ENCODE data around the gene CA10.

CA10 gene

DNA sequence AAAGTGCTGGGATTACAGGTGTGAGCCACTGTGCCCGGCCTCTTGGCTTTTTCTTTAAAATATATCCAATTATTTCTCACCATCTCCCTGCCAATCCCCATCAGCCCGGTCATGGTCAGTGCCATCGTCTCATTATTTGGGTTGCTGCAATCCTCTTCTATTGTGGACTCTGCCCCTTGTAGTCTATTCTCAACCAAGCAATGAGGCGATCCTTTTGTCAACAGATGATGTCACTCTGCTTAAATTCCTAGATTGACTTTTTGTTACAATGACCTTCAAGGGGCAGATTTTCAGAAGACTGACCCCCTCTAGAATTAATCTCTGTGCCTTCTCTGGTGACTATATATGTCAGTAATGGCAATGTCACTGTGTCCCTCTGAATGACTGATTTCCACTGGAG lies 513.5 kb downstream of the CA10 start:
- H3K79me2 ChIP-seq (ENCODE audit: control insufficient read depth, low read length), result no peaks in the 10 kb centered on the region
- H3K9me2 ChIP-seq (replicated peaks; ENCODE audit: control insufficient read depth, low read length), result no peaks in the 10 kb centered on the region
- TF ChIP-seq, protein P1, sequence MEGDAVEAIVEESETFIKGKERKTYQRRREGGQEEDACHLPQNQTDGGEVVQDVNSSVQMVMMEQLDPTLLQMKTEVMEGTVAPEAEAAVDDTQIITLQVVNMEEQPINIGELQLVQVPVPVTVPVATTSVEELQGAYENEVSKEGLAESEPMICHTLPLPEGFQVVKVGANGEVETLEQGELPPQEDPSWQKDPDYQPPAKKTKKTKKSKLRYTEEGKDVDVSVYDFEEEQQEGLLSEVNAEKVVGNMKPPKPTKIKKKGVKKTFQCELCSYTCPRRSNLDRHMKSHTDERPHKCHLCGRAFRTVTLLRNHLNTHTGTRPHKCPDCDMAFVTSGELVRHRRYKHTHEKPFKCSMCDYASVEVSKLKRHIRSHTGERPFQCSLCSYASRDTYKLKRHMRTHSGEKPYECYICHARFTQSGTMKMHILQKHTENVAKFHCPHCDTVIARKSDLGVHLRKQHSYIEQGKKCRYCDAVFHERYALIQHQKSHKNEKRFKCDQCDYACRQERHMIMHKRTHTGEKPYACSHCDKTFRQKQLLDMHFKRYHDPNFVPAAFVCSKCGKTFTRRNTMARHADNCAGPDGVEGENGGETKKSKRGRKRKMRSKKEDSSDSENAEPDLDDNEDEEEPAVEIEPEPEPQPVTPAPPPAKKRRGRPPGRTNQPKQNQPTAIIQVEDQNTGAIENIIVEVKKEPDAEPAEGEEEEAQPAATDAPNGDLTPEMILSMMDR (IDR thresholded peaks at IDR 0.05; ENCODE audit: low read depth, low read length, poor library complexity, severe bottlenecking), result no peak
- no peak for TF ChIP-seq EZH2phosphoT487 (IDR thresholded peaks at IDR 0.05; ENCODE audit: borderline replicate concordance, low read length)
- no peaks in the 10 kb centered on the region for H3F3A ChIP-seq (ENCODE audit: control insufficient read depth, insufficient read depth)
- H3K27ac ChIP-seq (ENCODE audit: low read depth, low read length), result no peak overlapping the region
- H3K9me3 ChIP-seq (ENCODE audit: control insufficient read depth, insufficient read depth, low read length), result no peaks in the 10 kb centered on the region
- H3K4me2 ChIP-seq (ENCODE audit: low read length), result no peak overlapping the region
- H4K20me1 ChIP-seq (ENCODE audit: control insufficient read depth, insufficient read depth, low read depth, low read length), result no peaks in the 10 kb centered on the region
- H3K4me3 ChIP-seq (ENCODE audit: low read length), result no peak overlapping the region
- H3K36me3 ChIP-seq (ENCODE audit: control insufficient read depth, low read length), result no peaks in the 10 kb centered on the region
- no peaks in the 10 kb centered on the region for H3K27me3 ChIP-seq (ENCODE audit: control insufficient read depth, low read length)
- H3K4me1 ChIP-seq (ENCODE audit: control insufficient read depth, low read length), result no peaks in the 10 kb centered on the region

DNA sequence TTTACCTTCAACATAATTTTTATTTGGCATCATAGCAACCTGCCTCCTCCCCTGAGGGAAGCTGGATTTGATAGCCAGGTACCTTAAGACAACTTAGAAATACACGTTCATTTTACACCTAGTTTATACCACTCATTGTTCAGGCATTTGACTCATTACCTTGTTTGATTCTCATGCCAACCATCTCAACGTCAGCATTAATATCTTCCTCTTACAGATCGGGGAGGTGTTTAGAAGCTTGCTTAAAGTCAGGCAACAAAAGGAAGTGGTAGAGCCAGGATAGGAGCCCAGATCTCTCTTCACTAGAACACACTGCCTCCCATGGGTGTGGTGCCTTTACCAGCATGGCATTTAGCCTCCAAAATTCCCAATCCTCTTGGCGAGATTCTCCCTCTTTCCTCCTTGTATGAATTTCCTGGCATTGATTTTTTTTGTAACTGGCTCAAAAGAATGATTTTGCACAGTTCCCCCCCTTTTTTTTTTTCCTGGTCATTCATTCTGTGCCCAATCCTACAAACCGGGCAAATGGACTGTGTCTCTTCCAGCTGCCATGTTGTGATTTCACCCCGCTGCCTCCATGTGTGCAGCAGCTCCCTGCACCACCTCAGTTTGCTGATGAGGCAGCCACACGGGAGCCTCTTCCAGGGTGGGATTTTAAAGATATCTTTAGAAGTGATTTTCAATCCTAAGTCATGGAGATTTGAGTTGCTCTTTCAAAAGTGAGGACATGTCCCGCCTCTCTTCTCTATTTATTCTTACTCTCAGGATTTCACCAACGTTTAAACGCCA lies 514.6 kb downstream of the CA10 start:
- Histone ChIP-seq H3K27ac (ENCODE audit: low read depth, low read length) (no peak overlapping the region), H3K9me2 (replicated peaks; ENCODE audit: control insufficient read depth, low read length) (no peaks in the 10 kb centered on the region), H3K9me3 (ENCODE audit: control insufficient read depth, insufficient read depth, low read length) (no peaks in the 10 kb centered on the region), H3F3A (ENCODE audit: control insufficient read depth, insufficient read depth) (no peaks in the 10 kb centered on the region), H3K36me3 (ENCODE audit: control insufficient read depth, low read length) (no peaks in the 10 kb centered on the region), H3K4me3 (ENCODE audit: low read length) (no peak overlapping the region), H3K4me2 (ENCODE audit: low read length) (no peak overlapping the region), H3K79me2 (ENCODE audit: control insufficient read depth, low read length) (no peaks in the 10 kb centered on the region), H4K20me1 (ENCODE audit: control insufficient read depth, insufficient read depth, low read depth, low read length) (no peaks in the 10 kb centered on the region), H3K4me1 (ENCODE audit: control insufficient read depth, low read length) (no peaks in the 10 kb centered on the region), H3K27me3 (ENCODE audit: control insufficient read depth, low read length) (no peaks in the 10 kb centered on the region)
- no peak for TF ChIP-seq EZH2phosphoT487 (IDR thresholded peaks at IDR 0.05; ENCODE audit: borderline replicate concordance, low read length)
- TF ChIP-seq, protein P1 (IDR thresholded peaks at IDR 0.05; ENCODE audit: low read depth, low read length, poor library complexity, severe bottlenecking), result no peak

DNA sequence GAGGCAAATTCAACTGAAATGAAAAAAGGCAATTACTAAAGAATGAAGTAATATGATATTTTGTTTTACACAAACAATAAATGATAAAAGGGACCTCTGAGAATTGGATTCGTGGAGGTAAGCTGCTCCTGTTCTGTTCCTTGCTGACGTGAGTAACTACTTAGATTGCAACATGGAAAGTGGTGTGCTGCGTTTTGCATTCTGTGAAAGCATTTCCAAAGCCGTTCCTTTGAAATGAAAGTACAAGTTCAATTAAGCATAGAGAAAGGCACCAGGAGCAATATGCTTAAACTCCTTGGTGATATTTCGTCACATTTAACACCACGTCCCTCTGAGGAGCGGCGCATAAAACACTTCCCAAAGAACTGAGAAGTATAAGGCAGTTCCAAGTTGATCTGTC lies 516.5 kb downstream of the CA10 start:
- H3K36me3 ChIP-seq (ENCODE audit: control insufficient read depth, low read length), result no peaks in the 10 kb centered on the region
- TF ChIP-seq, protein P1 (IDR thresholded peaks at IDR 0.05; ENCODE audit: low read depth, low read length, poor library complexity, severe bottlenecking), result no peak
- TF ChIP-seq EZH2phosphoT487 (IDR thresholded peaks at IDR 0.05; ENCODE audit: borderline replicate concordance, low read length), result no peak
- no peak overlapping the region for H3K27ac ChIP-seq (ENCODE audit: low read depth, low read length)
- no peaks in the 10 kb centered on the region for H3F3A ChIP-seq (ENCODE audit: control insufficient read depth, insufficient read depth)
- H3K4me3 ChIP-seq (ENCODE audit: low read length), result no peak overlapping the region
- H3K9me3 ChIP-seq (ENCODE audit: control insufficient read depth, insufficient read depth, low read length), result no peaks in the 10 kb centered on the region
- no peaks in the 10 kb centered on the region for H3K79me2 ChIP-seq (ENCODE audit: control insufficient read depth, low read length)
- no peak overlapping the region for H3K4me2 ChIP-seq (ENCODE audit: low read length)
- H3K27me3 ChIP-seq (ENCODE audit: control insufficient read depth, low read length), result no peaks in the 10 kb centered on the region
- no peaks in the 10 kb centered on the region for H3K4me1 ChIP-seq (ENCODE audit: control insufficient read depth, low read length)
- no peaks in the 10 kb centered on the region for H3K9me2 ChIP-seq (replicated peaks; ENCODE audit: control insufficient read depth, low read length)
- H4K20me1 ChIP-seq (ENCODE audit: control insufficient read depth, insufficient read depth, low read depth, low read length), result no peaks in the 10 kb centered on the region

Data from DOHH2 (cell line).